ENCODE data around the gene NRTN.
"Not testable (repeated sequence)": the region's sequence is repeated elsewhere in the genome, so short reads cannot be mapped to it uniquely, and the experiment has no call there.

The NRTN gene

GRCh38 chr19:5774921-5775320, 29.9 kb upstream of the NRTN start:
- TF ChIP-seq CTCF (IDR thresholded peaks at IDR 0.05; ENCODE audit: insufficient read depth, missing control alignments), result no peak

GRCh38 chr19:5775668-5776309, 29.1 kb upstream of the NRTN start:
- FAIRE-seq (no peak), DNase-seq (ENCODE audit: insufficient read length, low spot score) (no peak)
- no peak for TF ChIP-seq CTCF (IDR thresholded peaks at IDR 0.05; ENCODE audit: insufficient read depth, missing control alignments)

More at GRCh38 chr19:5774921-5775320, 29.9 kb upstream of the NRTN start:
- FAIRE-seq (no peak), DNase-seq (ENCODE audit: insufficient read length, low spot score) (no peak)

- TF ChIP-seq CTCF (IDR thresholded peaks at IDR 0.05; ENCODE audit: insufficient read depth, missing control alignments), result no peak
- no peak for FAIRE-seq
These were observed 26.5 kb upstream of the NRTN start for GRCh38 chr19:5778402-5778801.

GRCh38 chr19:5780916-5781315, 24.0 kb upstream of the NRTN start:
- not testable (repeated sequence) for FAIRE-seq

More at GRCh38 chr19:5778402-5778801, 26.5 kb upstream of the NRTN start:
- DNase-seq (ENCODE audit: insufficient read length, low spot score), result no peak

GRCh38 chr19:5782322-5782721, 22.5 kb upstream of the NRTN start:
- FAIRE-seq, result no peak
- TF ChIP-seq CTCF (IDR thresholded peaks at IDR 0.05; ENCODE audit: insufficient read depth, missing control alignments), result no peak
- no peak for DNase-seq (ENCODE audit: insufficient read length, low spot score)

More at GRCh38 chr19:5780916-5781315, 24.0 kb upstream of the NRTN start:
- not testable (repeated sequence) for DNase-seq (ENCODE audit: insufficient read length, low spot score)

GRCh38 chr19:5782945-5783919, 21.6 kb upstream of the NRTN start:
- DNase-seq (ENCODE audit: insufficient read length, low spot score), result no peak
- TF ChIP-seq CTCF (IDR thresholded peaks at IDR 0.05; ENCODE audit: insufficient read depth, missing control alignments), result no peak
- no peak for FAIRE-seq

GRCh38 chr19:5784581-5785147, 20.2 kb upstream of the NRTN start, which contains the start of gene PRR22:
TSS of gene PRR22 (minus strand) at chr19:5784746. CDS start at chr19:5784660, 86 bp downstream.
- FAIRE-seq (no peak), DNase-seq (ENCODE audit: insufficient read length, low spot score) (no peak)
- TF ChIP-seq CTCF (IDR thresholded peaks at IDR 0.05; ENCODE audit: insufficient read depth, missing control alignments), result no peak
